H1 (cell line): ENCODE results near the gene YTHDF2. TPM values are rescaled to one million over a fixed set of nuclear protein-coding genes. Genes with fewer than 3 reads are reported as not detected.

Experiments
- BRCA1 ChIP-seq: IDR thresholded peaks from 2 replicates; pipeline ENCODE4 v1.6.1; 2012; ENCODE audit warnings: low read depth, low read length, improper control_type of control experiment
- FOSL1 ChIP-seq: IDR thresholded peaks from 2 replicates; pipeline ENCODE4 v1.6.1; 2011; ENCODE audit warnings: mild to moderate bottlenecking, low read depth, low read length, moderate library complexity; ENCODE audit not compliant: insufficient read depth
- HDAC2 ChIP-seq, 2 experiments: fragments of 300-600 bp in 1 of 2; sonication (generic) in 1 of 2; IDR thresholded peaks; 2 replicates each; pipeline ENCODE4 v1.6.1; 2011 to 2012; ENCODE audit warnings: low read depth in 2 of 2, low read length in 2 of 2, mild to moderate bottlenecking in 2 of 2, moderate library complexity in 2 of 2, borderline replicate concordance in 1 of 2, inconsistent platforms in 1 of 2
- HDAC6 ChIP-seq: IDR thresholded peaks from one replicate; pipeline ENCODE4 v1.7.1; 2012; ENCODE audit warnings: low read depth, mild to moderate bottlenecking, inconsistent platforms, low read length, moderate library complexity
- PHF8 ChIP-seq: fragments of 200-600 bp; sonication (generic); conservative IDR thresholded peaks from 2 replicates; pipeline ENCODE4 v1.7.1; 2012; ENCODE audit warnings: low read depth, mild to moderate bottlenecking, inconsistent platforms, low read length, moderate library complexity
- TAF7 ChIP-seq: optimal IDR thresholded peaks from 2 replicates; pipeline ENCODE3; 2011; ENCODE audit warnings: low read depth, mild to moderate bottlenecking, inconsistent platforms, low read length, moderate library complexity, borderline replicate concordance
- polyA plus RNA-seq, 7 experiments: library from polyadenylated mRNA; depleted of rRNA in 3 of 7; stranded (reverse) in 5 of 7; unstranded in 2 of 7; fragments of >200 nt in 5 of 7; fragments of 200-250 nt in 2 of 7; gene quantifications; 1 replicate in 5 of 7; 2 replicates in 1 of 7; 4 replicates in 1 of 7; pipeline versions ENCODE4 v1.2.1 to v1.2.3, GENCODE V29; 2011 to 2013; ENCODE audit warnings: missing spikeins in 2 of 7, mixed read lengths in 2 of 7
- total RNA-seq: library from RNA; stranded (reverse); fragmentation: NEBNext Ultra II Directional; extraction: Animal tissue kit (Norgen Biotek cat#: 25700); gene quantifications from 2 replicates; pipeline ENCODE4 v1.2.1, GENCODE V29; 2021

YTHDF2 gene
- total and polyA plus RNA-seq, 2 of the 8 experiments (the other 6 are each of a cell fraction or from before 2014, with no cell fraction given) = 128 to 164 TPM

GRCh38 chr1:28803051-28803450 is 66.3 kb downstream of the YTHDF2 start (continued):
- TF ChIP-seq BRCA1 (no peak), HDAC6 (no peak), FOSL1 (no peak), HDAC2 (IDR thresholded peaks at IDR 0.05; ENCODE audit: borderline replicate concordance in 1 of 2, low read depth in 2 of 2, low read length in 2 of 2) (no peak), TAF7 (no peak), PHF8 (no peak)
